ENCODE measurements around the gene THBS1.

GRCh38 chr15:39628546-39629257, 47.8 kb downstream of the THBS1 start:
- TF ChIP-seq CTCF (IDR thresholded peaks at IDR 0.05): no peak
- no peak for TF ChIP-seq EZH2 (IDR thresholded peaks at IDR 0.05; ENCODE audit: borderline replicate concordance, insufficient read depth, low read depth, low read length, poor library complexity, severe bottlenecking)
